Panc1 (cell line): ENCODE data around the gene NPAS1. TPM values are rescaled to one million over a fixed set of nuclear protein-coding genes. Genes with fewer than 3 reads are reported as not detected.

ENCODE experiments used
- ATAC-seq: fragments of 200-7000 bp; cut with Tn5 transposase; 2 replicates; pipeline ENCODE4 v1.9.1; 2020; ENCODE audit warnings: mild to moderate bottlenecking, moderate library complexity
- BruUV-seq: library from RNA; stranded (reverse); fragments of 400-500 nt; replicated peaks from 2 replicates; lab custom pipeline; 2021; lab: Mats Ljungman, UMichigan
- CTCF ChIA-PET: fragments of 300-600 bp; sonication (Branson Sonifier 250); formaldehyde crosslinking; loops from one replicate; lab custom pipeline; 2022; ENCODE audit warnings: antibody characterized with exemption; lab: Charles Lee
- POLR2A ChIA-PET: fragments of 300-600 bp; sonication (Branson Sonifier 250); formaldehyde crosslinking; loops from one replicate; lab custom pipeline; 2022; ENCODE audit warnings: antibody characterized with exemption; lab: Charles Lee
- DNase-seq: peaks from one replicate; pipeline ENCODE4 v3.0.0-alpha.2; 2010; ENCODE audit warnings: low read depth, low spot score
- H3K27ac ChIP-seq: 2 replicates; pipeline ENCODE4 v1.5.1; 2011; ENCODE audit warnings: mild to moderate bottlenecking, low read length, inconsistent platforms
- H3K27me3 ChIP-seq: fragments of 200-500 bp; sonication (Bioruptor generic); 2 replicates; pipeline ENCODE4 v1.6.0; 2014; ENCODE audit warnings: low read length, inconsistent platforms; ENCODE audit not compliant: control insufficient read depth, insufficient read depth
- H3K36me3 ChIP-seq: fragments of 200-500 bp; sonication (Bioruptor generic); 2 replicates; pipeline ENCODE4 v1.5.1; 2014; ENCODE audit warnings: inconsistent platforms, mild to moderate bottlenecking, low read length, moderate library complexity; ENCODE audit not compliant: control insufficient read depth, insufficient read depth
- H3K4me1 ChIP-seq: 2 replicates; pipeline ENCODE4 v1.5.1; 2011; ENCODE audit warnings: inconsistent platforms, mild to moderate bottlenecking, low read length, moderate library complexity; ENCODE audit not compliant: control insufficient read depth, insufficient read depth
- H3K4me3 ChIP-seq, 2 experiments: 2 replicates each; pipeline ENCODE4 v1.5.1; 2011 to 2012; ENCODE audit warnings: low read depth in 2 of 2, low read length in 2 of 2, mild to moderate bottlenecking in 2 of 2, inconsistent platforms in 1 of 2, moderate library complexity in 1 of 2
- H3K9me3 ChIP-seq: fragments of 200-500 bp; sonication (Bioruptor generic); 2 replicates; pipeline ENCODE4 v1.5.1; 2014; ENCODE audit warnings: low read depth, mild to moderate bottlenecking, inconsistent platforms, low read length, moderate library complexity; ENCODE audit not compliant: control insufficient read depth, insufficient read depth
- CTCF ChIP-seq: fragments of 450-650 bp; IDR thresholded peaks from 2 replicates; pipeline ENCODE4 v1.5.1; 2017; ENCODE audit warnings: mild to moderate bottlenecking
- POLR2AphosphoS5 ChIP-seq: IDR thresholded peaks from 2 replicates; pipeline ENCODE4 v1.6.1; 2012; ENCODE audit warnings: mild to moderate bottlenecking, low read depth, low read length, moderate library complexity
- REST ChIP-seq, 2 experiments: IDR thresholded peaks; 2 replicates each; pipeline ENCODE4 v1.6.1; 2011 to 2012; ENCODE audit warnings: low read depth in 2 of 2, control low read depth in 1 of 2, low read length in 1 of 2, mild to moderate bottlenecking in 1 of 2, moderate library complexity in 1 of 2; ENCODE audit not compliant: insufficient read depth in 1 of 2
- SIN3A ChIP-seq: IDR thresholded peaks from 2 replicates; pipeline ENCODE4 v1.6.1; 2012; ENCODE audit warnings: low read depth, mild to moderate bottlenecking, low read length, moderate library complexity, borderline replicate concordance; ENCODE audit not compliant: insufficient read depth
- TCF7L2 ChIP-seq: IDR thresholded peaks from 2 replicates; pipeline ENCODE4 v1.6.1; 2011; ENCODE audit warnings: mild to moderate bottlenecking, low read depth, low read length, inconsistent platforms
- in situ Hi-C: cut with HindIII; loops from 2 replicates; pipeline ENCODE4 v1.10.0; 2016; ENCODE audit warnings: low sequenced_read_pairs, low pct_unique_long_range_greater_than_20kb
- intact Hi-C: fragments of 100-400 bp; cut with micrococcal nuclease; formaldehyde crosslinking; loops from one replicate; pipeline ENCODE4 v1.10.0; 2022; ENCODE audit not compliant: unreplicated experiment
- total RNA-seq: library from RNA; stranded (reverse); gene quantifications from one replicate; pipeline ENCODE4 v1.2.1, GENCODE V29; 2021; ENCODE audit not compliant: unreplicated experiment

Gene NPAS1
- total RNA-seq, 1 experiment from 2014 or later: 3.6 TPM

- ChIA-PET CTCF (interaction anchor here (0.5 kb wide), 1 partner anchor 475 kb away, joined by 7 read pairs; no protein-coding TSS in a partner anchor), POLR2A (interaction anchor here (0.5 to 0.6 kb wide), 2 partner anchors 9 to 11 kb away, joined by 3 to 12 read pairs; no protein-coding TSS in a partner anchor)
- ATAC-seq (no peak), DNase-seq (no peak)
- Histone ChIP-seq H3K36me3 (no peaks in the 10 kb centered on the region), H3K27me3 (no peaks in the 10 kb centered on the region), H3K4me3 (peak overlapping the region in 1 of 2 experiments; percentile 26; a peak in 1 of 4 replicates), H3K4me1 (peaks cover 8% of the 10 kb centered on the region), H3K27ac (no peak overlapping the region), H3K9me3 (no peaks in the 10 kb centered on the region)
- intact Hi-C loops: no loop called here
- in situ Hi-C loops: no loop called here
- BruUV-seq: no TSS peak
- no peak for TF ChIP-seq SIN3A
- no peak for TF ChIP-seq TCF7L2
- TF ChIP-seq REST (IDR thresholded peaks at IDR 0.05; ENCODE audit: insufficient read depth in 1 of 2, low read depth in 2 of 2, low read length in 1 of 2): no peak
- TF ChIP-seq CTCF: no peak
- TF ChIP-seq POLR2AphosphoS5: no peak
These were observed 3.2 kb downstream of the NPAS1 start for GRCh38 chr19:47022541-47023447.

GRCh38 chr19:47023448-47023794, 3.8 kb downstream of the NPAS1 start:
- POLR2A ChIA-PET: interaction anchor here (0.6 kb wide), 1 partner anchor 10 kb away, joined by 3 read pairs; no protein-coding TSS in a partner anchor
- H3K4me3 ChIP-seq: peak overlapping the region in 1 of 2 experiments; percentile 26; a peak in 1 of 4 replicates
- CTCF ChIA-PET: no interaction called here
- H3K4me1 ChIP-seq: peaks cover 8% of the 10 kb centered on the region
- no peaks in the 10 kb centered on the region for H3K27me3 ChIP-seq
- no peaks in the 10 kb centered on the region for H3K9me3 ChIP-seq
- no peaks in the 10 kb centered on the region for H3K36me3 ChIP-seq
- no peak overlapping the region for H3K27ac ChIP-seq
- intact Hi-C loops: no loop called here
- DNase-seq (no peak), ATAC-seq (0 out of 2 replicates have a peak, but pooled peaks have one; percentile 22)
- no TSS peak for BruUV-seq
- in situ Hi-C loops: no loop called here
- TF ChIP-seq TCF7L2 (no peak), POLR2AphosphoS5 (no peak), CTCF (no peak), REST (IDR thresholded peaks at IDR 0.05; ENCODE audit: insufficient read depth in 1 of 2, low read depth in 2 of 2, low read length in 1 of 2) (no peak), SIN3A (no peak)
